ENCODE results near the gene SACM1L. TPM values are rescaled to one million over a fixed set of nuclear protein-coding genes. Genes with fewer than 3 reads are reported as not detected.

The SACM1L gene
- total and polyA plus RNA-seq, 2 of the 4 experiments (the other 2 are of a cell fraction), result 19.0 to 40.9 TPM

GRCh38 chr3:45719655-45720487, 30.7 kb downstream of the SACM1L start:
- H3K9me1 ChIP-seq (ENCODE audit: insufficient read depth, low read length), result 0 out of 2 replicates have a peak, but pooled peaks cover 9% of the 10 kb centered on the region
- ChIA-PET CTCF (interaction anchor here (0.5 to 1.1 kb wide), 2 partner anchors 60 to 708 kb away, joined by 3 read pairs; no protein-coding TSS in a partner anchor), POLR2A (ENCODE audit: unreplicated experiment) (interaction anchor here (0.5 kb wide), 1 partner anchor 189 kb away, joined by 6 read pairs; no protein-coding TSS in a partner anchor)
- peak; percentile 77 for ATAC-seq (ENCODE audit: low read depth)
- H3K27ac ChIP-seq (ENCODE audit: insufficient read depth, low read length), result 0 out of 2 replicates have a peak overlapping the region, but pooled peaks have one; percentile 2
- no peak overlapping the region for H3K56ac ChIP-seq (ENCODE audit: extremely low read depth, insufficient read depth, low read length)
- no peak overlapping the region for H2AK9ac ChIP-seq (replicated peaks; ENCODE audit: low read depth, low read length, poor library complexity)
- H2AFZ ChIP-seq (replicated peaks; ENCODE audit: low read length, poor library complexity), result no peak overlapping the region
- no peak overlapping the region for H3K4ac ChIP-seq (ENCODE audit: low read depth, low read length)
- no peak overlapping the region for H3K18ac ChIP-seq (ENCODE audit: low read depth, low read length)
- DNase-seq, result peak; percentile 58
- WGBS, 2 experiments (ENCODE audit: extremely low coverage in 2 of 2, insufficient read length in 1 of 2), result no CpG with 5 or more reads among the region's 3 CpGs
- no peak overlapping the region for H2AK5ac ChIP-seq (ENCODE audit: low read depth, low read length)
- H2BK15ac ChIP-seq (ENCODE audit: low read depth, low read length), result no peak overlapping the region
- H3K9ac ChIP-seq (ENCODE audit: low read depth, low read length), result no peak overlapping the region
- H4K8ac ChIP-seq (ENCODE audit: low read depth in 2 of 2, low read length in 2 of 2), result no peak overlapping the region
- no peaks in the 10 kb centered on the region for H3K9me3 ChIP-seq (ENCODE audit: control insufficient read depth, insufficient read depth, low read length)
- peaks cover 14% of the 10 kb centered on the region for H3K36me3 ChIP-seq (ENCODE audit: control insufficient read depth, insufficient read depth, low read length)
- H4K91ac ChIP-seq (ENCODE audit: insufficient read depth, low read depth, low read length), result no peak overlapping the region
- no peaks in the 10 kb centered on the region; the same call in 1 of the 2 replicates for H4K20me1 ChIP-seq (ENCODE audit: insufficient read depth, low read length)
- H3K23ac ChIP-seq (ENCODE audit: low read depth, low read length), result no peak overlapping the region
- peak overlapping the region; percentile 10 for H3K4me2 ChIP-seq (ENCODE audit: low read depth, low read length)
- H3K27me3 ChIP-seq (ENCODE audit: control insufficient read depth, insufficient read depth, low read length), result no peaks in the 10 kb centered on the region
- no TSS peak for BruUV-seq (replicated peaks)
- H4K5ac ChIP-seq (ENCODE audit: low read depth, low read length), result no peak overlapping the region
- dilution Hi-C loops (cut with HindIII; ENCODE audit: low sequenced_read_pairs, unreplicated experiment) (no loop called here), intact Hi-C loops (cut with micrococcal nuclease) (no loop called here), in situ Hi-C loops (cut with MboI; ENCODE audit: low sequenced_read_pairs) (no loop called here)
- TF ChIP-seq CTCF (conservative IDR thresholded peaks at IDR 0.05; ENCODE audit: low read depth, low read length), result no peak
- no peak for TF ChIP-seq MAZ (IDR thresholded peaks at IDR 0.05; ENCODE audit: borderline replicate concordance, low read depth, low read length)
- no peak for TF ChIP-seq MAFK (IDR thresholded peaks at IDR 0.05; ENCODE audit: low read depth, low read length)
- TF ChIP-seq RCOR1 (IDR thresholded peaks at IDR 0.05; ENCODE audit: insufficient replicate concordance, low read length), result no peak
- TF ChIP-seq BHLHE40 (IDR thresholded peaks at IDR 0.05; ENCODE audit: low read depth, low read length), result no peak
- TF ChIP-seq CHD1 (IDR thresholded peaks at IDR 0.05; ENCODE audit: low read depth, low read length), result no peak
- TF ChIP-seq RFX5 (IDR thresholded peaks at IDR 0.05; ENCODE audit: low read depth, low read length), result no peak
- TF ChIP-seq FOS (IDR thresholded peaks at IDR 0.05; ENCODE audit: low read depth, low read length), result no peak
- no peak for TF ChIP-seq ELK1 (IDR thresholded peaks at IDR 0.05; ENCODE audit: borderline replicate concordance, low read depth, low read length)
- TF ChIP-seq SMC3 (IDR thresholded peaks at IDR 0.05; ENCODE audit: low read depth, low read length), result no peak
- TF ChIP-seq POLR2A (IDR thresholded peaks at IDR 0.05; ENCODE audit: low read depth, low read length), result no peak
- TF ChIP-seq CEBPB (IDR thresholded peaks at IDR 0.05; ENCODE audit: low read depth, low read length), result no peak
- no peak for TF ChIP-seq RAD21 (IDR thresholded peaks at IDR 0.05; ENCODE audit: low read length)
- TF ChIP-seq NFE2L2 (IDR thresholded peaks at IDR 0.05; ENCODE audit: low read depth, low read length), result no peak
- H2BK120ac ChIP-seq (ENCODE audit: low read depth, low read length), result no peak overlapping the region
- no peak overlapping the region for H2BK20ac ChIP-seq (ENCODE audit: low read depth, low read length)
- no peak overlapping the region for H3K14ac ChIP-seq (replicated peaks; ENCODE audit: low read depth, low read length)
- no peak overlapping the region for H3K4me3 ChIP-seq (ENCODE audit: insufficient read depth, low read depth, low read length)
- peaks cover 9 to 18% of the 10 kb centered on the region in 2 experiments; a peak in 3 of 4 replicates for H3K79me1 ChIP-seq (ENCODE audit: low read depth in 1 of 2, low read length in 2 of 2)
- peak overlapping the region; percentile 77 for H2BK5ac ChIP-seq (ENCODE audit: low read depth, low read length, poor library complexity, severe bottlenecking)
- H3K4me1 ChIP-seq (ENCODE audit: control insufficient read depth, insufficient read depth, low read length), result peaks cover 11% of the 10 kb centered on the region

Data from IMR-90 (cell line).